ENCODE measurements around the gene SYNGR3.
"Not testable (repeated sequence)": the region's sequence is repeated elsewhere in the genome, so short reads cannot be mapped to it uniquely, and the experiment has no call there.

SYNGR3 gene

GRCh38 chr16:1960665-1961630, 28.8 kb upstream of the SYNGR3 start:
- no peak for DNase-seq

DNA sequence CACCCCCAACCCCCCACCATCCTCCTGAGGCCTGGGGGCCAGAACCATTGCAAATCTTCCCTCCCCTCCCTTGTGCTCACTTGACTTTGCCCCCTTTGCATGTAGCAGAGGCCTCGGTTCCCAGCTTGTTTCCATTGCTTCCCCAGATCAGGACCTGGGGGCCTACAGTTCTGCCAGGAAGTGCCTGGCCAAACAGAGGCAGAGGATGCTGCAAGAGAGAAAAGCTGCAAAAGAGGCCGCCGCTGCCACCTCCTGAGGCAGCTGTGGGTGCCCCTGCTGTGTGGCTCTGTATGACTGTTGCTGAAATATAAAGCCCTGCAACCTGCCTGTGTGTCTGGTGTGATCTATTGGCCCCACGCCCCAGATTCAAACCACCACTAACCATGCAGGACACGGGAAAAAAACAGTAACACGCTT, 28.1 kb upstream of the SYNGR3 start:
- DNase-seq = no peak

- not testable (repeated sequence) for DNase-seq
Observed at GRCh38 chr16:1962161-1963153, 27.3 kb upstream of the SYNGR3 start.

DNA sequence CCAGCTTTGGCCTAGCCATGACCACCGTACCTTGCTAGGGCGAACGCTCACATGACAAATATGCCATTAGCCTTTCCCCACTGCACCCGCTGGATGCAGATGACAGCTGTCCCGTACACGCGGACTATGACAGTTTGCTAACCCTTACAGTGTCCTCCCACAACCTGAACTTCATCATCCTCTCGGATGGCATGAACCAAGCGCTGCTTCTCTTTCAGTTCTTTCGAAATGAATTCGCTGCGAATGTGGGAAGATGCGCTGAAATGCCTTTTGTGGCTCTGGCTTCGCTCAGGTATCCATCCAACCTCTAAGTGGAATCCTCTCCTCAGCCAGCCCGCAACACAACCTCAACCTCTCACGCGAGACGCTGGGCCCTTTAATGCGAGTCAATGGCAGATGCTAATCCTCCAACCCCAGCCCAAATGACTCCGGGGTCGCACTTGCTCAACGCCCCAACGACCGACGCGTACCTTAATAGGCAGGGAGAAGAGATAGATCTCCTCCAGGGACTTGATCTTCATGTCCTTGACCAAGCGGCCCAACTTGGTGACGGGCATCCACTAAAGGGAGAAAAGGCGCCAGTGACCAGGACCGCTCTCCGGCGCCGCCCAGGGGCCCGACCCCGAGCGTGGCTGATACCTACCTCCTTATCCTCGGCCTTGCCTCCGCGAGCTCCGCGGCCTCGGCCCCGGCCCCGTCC, 25.8 kb upstream of the SYNGR3 start:
- DNase-seq = no peak

DNA sequence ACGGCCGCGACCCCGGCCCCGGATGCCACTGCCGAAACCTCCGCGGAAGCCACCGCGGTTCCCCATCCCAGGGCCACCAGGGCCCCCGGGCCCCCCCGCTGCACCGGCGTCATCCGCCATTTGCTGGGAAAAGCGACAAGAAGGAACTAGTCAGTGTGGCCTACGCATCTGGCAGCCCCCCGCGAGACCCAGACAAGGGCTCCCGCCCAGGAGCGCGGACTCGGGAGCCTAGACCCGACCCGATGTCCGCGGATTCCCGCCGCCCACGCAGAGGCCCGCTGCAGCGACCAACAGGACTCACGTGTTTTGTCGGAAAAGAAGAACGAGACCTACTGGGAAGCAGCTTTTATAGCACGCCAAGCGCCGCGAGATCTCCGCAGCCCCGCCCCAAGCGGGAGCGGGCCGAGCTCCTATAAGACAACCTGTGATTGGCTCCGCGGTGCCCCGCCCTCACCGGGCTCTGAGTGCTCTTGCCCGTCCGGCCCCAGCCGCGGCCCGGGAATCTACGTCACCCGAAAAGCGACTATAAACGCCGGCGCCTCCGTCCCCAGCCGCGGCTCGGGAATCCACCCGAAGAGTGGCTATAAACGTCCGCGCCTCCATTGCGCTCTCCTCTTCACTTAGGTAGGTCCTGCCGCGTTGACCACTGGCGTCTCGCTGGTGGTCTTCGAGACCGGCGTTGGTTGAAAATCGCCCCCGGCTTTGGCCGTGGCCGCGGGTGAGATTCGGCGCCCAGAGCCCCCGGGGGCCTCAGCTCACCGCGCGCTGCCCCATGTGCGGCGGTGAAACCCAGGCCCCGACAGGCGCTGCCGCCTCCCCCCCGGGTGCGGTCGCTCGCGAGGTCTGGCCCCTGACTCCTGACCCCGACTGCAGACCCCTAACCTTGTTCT, 25.0 kb upstream of the SYNGR3 start, which contains the start of gene RPS2:
TSS of gene RPS2 (minus strand) at position 321 of the 890 bp plus-strand sequence. CDS start at position 120, 201 bp downstream.
- DNase-seq = peak; percentile 97

GRCh38 chr16:1965396-1966001, 24.3 kb upstream of the SYNGR3 start:
- no peak for DNase-seq

- DNase-seq = no peak
Observed at GRCh38 chr16:1966460-1966859, 23.3 kb upstream of the SYNGR3 start, which contains the start of gene RNF151. Gene RNF151 (plus strand): TSS chr16:1966856. CDS start chr16:1966882, 26 bp downstream.

GRCh38 chr16:1968146-1968953, 21.4 kb upstream of the SYNGR3 start:
- DNase-seq = no peak

GRCh38 chr16:1971796-1972489, 17.8 kb upstream of the SYNGR3 start, which contains the start of gene TBL3:
Gene TBL3 (plus strand): TSS chr16:1972053. CDS start chr16:1972165, 112 bp downstream.
- peak; percentile 86 for DNase-seq

DNA sequence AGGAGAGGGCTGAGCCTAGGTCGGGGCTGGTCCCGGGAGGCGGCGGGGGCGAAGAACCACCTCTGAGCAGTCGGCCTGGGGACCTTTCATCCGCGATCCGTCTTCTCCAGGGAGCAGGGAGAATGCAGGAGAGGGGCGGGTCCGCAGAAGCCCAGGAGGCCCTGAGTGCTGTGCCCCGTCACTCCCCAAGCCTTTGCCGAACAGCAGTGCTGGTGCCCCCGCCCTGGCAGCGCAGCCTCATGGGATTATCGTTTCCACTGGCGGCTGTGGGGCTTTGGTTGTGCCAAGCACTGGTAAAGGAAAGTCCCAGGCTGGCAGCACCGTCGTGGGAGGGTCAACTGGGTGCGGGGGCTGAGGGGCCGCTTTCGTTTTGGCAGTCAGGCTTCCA, 17.3 kb upstream of the SYNGR3 start:
- DNase-seq = no peak

DNA sequence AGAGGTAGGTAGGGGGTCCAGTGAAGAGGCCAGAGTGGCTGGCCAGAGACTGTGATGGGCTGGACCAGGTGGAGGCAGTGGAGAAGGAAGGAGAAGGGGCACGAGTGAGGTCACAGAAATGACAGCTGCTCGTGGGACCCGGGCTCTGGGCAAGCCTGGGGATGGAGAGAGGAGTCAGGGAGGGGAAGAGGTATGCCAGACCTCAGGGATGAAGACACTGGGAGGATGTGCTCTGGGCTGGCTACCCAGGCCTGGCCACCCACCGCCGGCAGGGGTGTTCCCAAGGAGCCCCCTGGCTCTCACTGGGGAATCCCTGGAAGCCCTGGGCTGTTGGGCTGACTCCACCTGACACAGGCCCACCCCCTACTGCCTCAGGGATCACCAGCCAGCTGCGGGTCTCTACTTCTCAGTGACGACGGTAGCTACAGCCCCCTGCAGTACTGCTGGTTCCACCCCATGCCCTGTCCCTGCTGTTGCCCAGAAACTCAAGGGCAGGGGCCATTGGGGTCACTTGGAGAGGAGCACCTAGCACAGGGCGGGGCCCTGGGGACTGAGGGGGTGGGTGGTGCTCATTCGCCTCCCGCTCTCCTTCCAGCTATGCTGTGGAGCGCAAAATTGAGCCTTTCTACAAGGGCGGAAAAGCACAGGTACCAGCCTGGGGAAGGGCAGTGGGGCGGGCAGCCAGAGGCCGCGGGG, 16.2 kb upstream of the SYNGR3 start:
- DNase-seq = no peak

- no peak for DNase-seq
Observed at GRCh38 chr16:1974157-1975070, 15.4 kb upstream of the SYNGR3 start.

DNA sequence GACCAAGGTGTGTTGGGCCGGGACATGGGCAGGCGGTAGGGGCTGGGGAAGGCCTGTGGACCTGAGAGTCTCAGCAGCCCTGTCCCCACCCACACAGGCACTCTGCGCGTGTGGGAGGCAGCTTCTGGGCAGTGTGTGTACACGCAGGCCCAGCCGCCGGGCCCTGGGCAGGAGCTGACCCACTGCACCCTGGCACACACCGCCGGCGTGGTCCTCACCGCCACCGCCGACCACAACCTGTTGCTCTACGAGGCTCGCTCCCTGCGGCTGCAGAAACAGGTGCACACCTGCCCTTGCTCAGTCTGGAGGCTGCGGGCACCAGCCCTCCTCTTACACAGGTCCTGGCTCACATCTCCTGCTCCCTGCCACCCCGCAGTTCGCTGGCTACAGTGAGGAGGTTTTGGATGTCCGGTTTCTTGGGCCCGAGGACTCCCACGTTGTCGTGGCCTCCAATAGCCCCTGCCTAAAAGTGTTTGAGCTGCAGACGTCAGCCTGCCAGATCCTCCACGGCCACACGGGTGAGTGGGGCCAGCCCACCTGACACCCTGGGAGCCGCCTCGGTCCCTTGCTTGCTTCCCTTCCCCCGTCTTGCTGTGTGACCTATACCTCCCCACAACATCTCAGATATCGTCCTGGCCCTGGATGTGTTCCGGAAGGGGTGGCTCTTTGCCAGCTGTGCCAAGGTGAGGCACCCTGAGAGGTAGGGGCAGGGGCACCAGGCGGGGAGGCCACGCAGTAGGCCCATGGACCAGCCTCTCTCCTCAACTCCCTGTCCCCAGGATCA, 14.1 kb upstream of the SYNGR3 start:
- DNase-seq = no peak

DNA sequence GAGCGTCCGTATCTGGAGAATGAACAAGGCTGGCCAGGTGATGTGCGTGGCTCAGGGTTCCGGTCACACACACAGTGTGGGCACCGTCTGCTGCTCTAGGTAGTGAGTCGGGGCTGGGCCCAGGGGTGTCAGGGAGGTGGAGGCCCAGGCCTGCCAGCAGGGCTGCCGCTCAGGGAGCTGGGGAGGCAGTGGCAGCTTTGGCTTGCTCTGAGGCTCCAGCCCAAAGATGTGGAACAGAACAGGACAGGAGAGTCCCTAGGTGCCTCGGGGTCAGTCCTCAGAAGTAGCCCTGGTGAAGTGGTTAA, 13.6 kb upstream of the SYNGR3 start:
- no peak for DNase-seq

DNA sequence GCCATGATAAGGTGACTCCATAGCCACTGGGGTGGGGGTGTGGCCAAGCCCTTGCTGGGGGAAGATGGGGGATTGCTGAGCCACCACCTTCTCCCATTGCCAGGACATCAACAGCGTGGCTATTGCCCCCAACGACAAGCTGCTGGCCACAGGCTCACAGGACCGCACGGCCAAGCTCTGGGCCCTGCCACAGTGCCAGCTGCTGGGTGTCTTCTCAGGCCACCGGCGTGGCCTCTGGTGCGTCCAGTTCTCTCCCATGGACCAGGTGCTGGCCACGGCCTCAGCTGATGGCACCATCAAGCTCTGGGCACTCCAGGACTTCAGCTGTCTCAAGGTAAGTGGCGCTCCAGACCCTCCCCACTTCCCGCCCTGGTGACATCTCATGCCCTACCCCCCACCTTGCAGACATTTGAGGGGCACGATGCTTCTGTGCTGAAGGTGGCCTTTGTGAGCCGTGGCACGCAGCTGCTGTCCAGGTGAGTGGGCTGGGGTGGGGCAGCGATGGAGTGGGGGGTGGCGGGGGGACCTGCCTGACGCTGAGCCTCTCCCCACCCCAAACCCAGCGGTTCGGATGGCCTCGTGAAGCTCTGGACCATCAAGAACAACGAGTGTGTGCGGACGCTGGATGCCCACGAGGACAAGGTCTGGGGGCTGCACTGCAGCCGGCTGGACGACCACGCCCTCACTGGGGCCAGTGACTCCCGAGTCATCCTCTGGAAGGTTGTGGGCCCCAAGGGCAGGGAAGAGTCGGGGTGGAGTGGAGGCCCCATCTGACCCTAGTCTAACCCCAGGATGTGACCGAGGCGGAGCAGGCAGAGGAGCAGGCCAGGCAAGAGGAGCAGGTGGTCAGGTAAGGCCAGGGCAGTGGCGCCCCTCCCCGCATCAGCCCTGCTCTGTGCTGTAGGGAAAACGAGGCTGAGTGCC, 12.6 kb upstream of the SYNGR3 start:
- no peak for DNase-seq

DNA sequence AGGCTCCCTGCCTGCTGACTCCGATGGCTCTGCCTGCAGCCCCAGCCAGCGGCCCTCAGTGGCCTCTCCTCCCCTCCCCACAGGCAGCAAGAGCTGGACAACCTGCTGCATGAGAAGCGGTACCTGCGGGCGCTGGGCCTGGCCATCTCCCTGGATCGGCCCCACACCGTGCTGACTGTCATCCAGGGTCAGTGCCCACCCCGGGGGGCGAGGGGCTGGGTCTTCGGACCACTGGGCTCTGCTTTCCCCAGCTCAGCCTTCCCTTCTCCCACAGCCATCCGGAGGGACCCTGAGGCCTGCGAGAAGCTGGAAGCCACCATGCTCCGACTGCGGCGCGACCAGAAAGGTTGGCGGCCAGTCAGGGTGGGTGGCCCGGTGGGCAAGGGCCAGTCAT, 11.9 kb upstream of the SYNGR3 start:
- no peak for DNase-seq

Measured in NCI-H1436 (cell line).